NCI-H1092 treated with DMSO at 0.1 percent for 48 hours (cell line): Measurements from ENCODE around the gene ERO1B.
"Not testable (repeated sequence)": the region's sequence is repeated elsewhere in the genome, so short reads cannot be mapped to it uniquely, and the experiment has no call there.

Source experiments
- DNase-seq: peaks from one replicate; lab custom pipeline; 2025; lab: John Stamatoyannopoulos, UW

ERO1B gene

GRCh38 chr1:236186471-236186870 is 95.3 kb downstream of the ERO1B start:
- DNase-seq: not testable (repeated sequence)

- DNase-seq: no peak
Measured at GRCh38 chr1:236185687-236186086, 96.1 kb downstream of the ERO1B start.

GRCh38 chr1:236181059-236181458 is 100.7 kb downstream of the ERO1B start:
- DNase-seq: no peak

GRCh38 chr1:236179634-236180033 is 102.1 kb downstream of the ERO1B start:
- DNase-seq: no peak

GRCh38 chr1:236176337-236177336 is 105.1 kb downstream of the ERO1B start:
- no peak for DNase-seq

- no peak for DNase-seq
Measured at GRCh38 chr1:236175642-236176336, 106.0 kb downstream of the ERO1B start.

- no peak for DNase-seq
Measured at GRCh38 chr1:236173174-236173767, 108.5 kb downstream of the ERO1B start.

GRCh38 chr1:236172041-236172579 is 109.6 kb downstream of the ERO1B start:
- DNase-seq: no peak

- no peak for DNase-seq
Measured at GRCh38 chr1:236168716-236169429, 112.9 kb downstream of the ERO1B start.

- DNase-seq: no peak
Measured at GRCh38 chr1:236167578-236167977, 114.2 kb downstream of the ERO1B start.

- DNase-seq: no peak
Measured at GRCh38 chr1:236167154-236167553, 114.6 kb downstream of the ERO1B start.

GRCh38 chr1:236166041-236166440 is 115.7 kb downstream of the ERO1B start:
- DNase-seq: no peak
